ENCODE measurements around the gene MYBPC2.

MYBPC2 gene

GRCh38 chr19:50432221-50433028 lies at the start of gene MYBPC2:
Gene MYBPC2, plus strand, starts transcription at chr19:50432892. Its CDS starts 62 bp downstream, at chr19:50432954.
- TF ChIP-seq ARNTL (CRISPR knock-in tag; IDR thresholded peaks at IDR 0.05; ENCODE audit: borderline replicate concordance, low read depth) (no peak), RARB (CRISPR knock-in tag; IDR thresholded peaks at IDR 0.05) (no peak), BACH2 (CRISPR knock-in tag; IDR thresholded peaks at IDR 0.05; ENCODE audit: borderline replicate concordance) (no peak), ESRRG (CRISPR knock-in tag; IDR thresholded peaks at IDR 0.05) (no peak), ISL1 (CRISPR knock-in tag; IDR thresholded peaks at IDR 0.05) (no peak), PPARA (CRISPR knock-in tag; IDR thresholded peaks at IDR 0.05; ENCODE audit: borderline replicate concordance) (no peak), GLIS3 (CRISPR knock-in tag; IDR thresholded peaks at IDR 0.05) (no peak), ZFP30 (CRISPR knock-in tag; IDR thresholded peaks at IDR 0.05) (no peak), CSRNP3 (CRISPR knock-in tag; IDR thresholded peaks at IDR 0.05) (no peak)
- ATAC-seq = peak; percentile 21

- no peak for ATAC-seq
- no peak for TF ChIP-seq ARNTL (CRISPR knock-in tag; IDR thresholded peaks at IDR 0.05; ENCODE audit: borderline replicate concordance, low read depth)
Observed at GRCh38 chr19:50383001-50383851, 49.5 kb upstream of the MYBPC2 start.

- TF ChIP-seq OSR1 (CRISPR knock-in tag; IDR thresholded peaks at IDR 0.05) (no peak), ESRRG (CRISPR knock-in tag; IDR thresholded peaks at IDR 0.05) (no peak), PPARA (CRISPR knock-in tag; IDR thresholded peaks at IDR 0.05; ENCODE audit: borderline replicate concordance) (no peak), ZFP30 (CRISPR knock-in tag; IDR thresholded peaks at IDR 0.05) (no peak), CSRNP3 (CRISPR knock-in tag; IDR thresholded peaks at IDR 0.05) (peak; percentile 14; the same call in 1 of the 2 replicates), POU6F1 (CRISPR knock-in tag; IDR thresholded peaks at IDR 0.05; ENCODE audit: borderline replicate concordance, low read depth) (no peak), RARB (CRISPR knock-in tag; IDR thresholded peaks at IDR 0.05) (0 out of 2 replicates have a peak, but pooled peaks have one; percentile 26), ZC3H10 (CRISPR knock-in tag; IDR thresholded peaks at IDR 0.05) (peak; percentile 13; the same call in 1 of the 2 replicates), GLIS3 (CRISPR knock-in tag; IDR thresholded peaks at IDR 0.05) (peak; percentile 81; the same call in 1 of the 2 replicates), ZFP3 (CRISPR knock-in tag; IDR thresholded peaks at IDR 0.05) (no peak), ZNF565 (CRISPR knock-in tag; conservative IDR thresholded peaks at IDR 0.05; ENCODE audit: low read depth) (no peak), TCF4 (CRISPR knock-in tag; IDR thresholded peaks at IDR 0.05; ENCODE audit: borderline replicate concordance) (0 out of 2 replicates have a peak, but pooled peaks have one; percentile 18), TOX (CRISPR knock-in tag; IDR thresholded peaks at IDR 0.05; ENCODE audit: borderline replicate concordance) (peak; percentile 58; the same call in 1 of the 2 replicates), CSDC2 (CRISPR knock-in tag; IDR thresholded peaks at IDR 0.05) (no peak)
- ATAC-seq = peak; percentile 88
Observed at GRCh38 chr19:50383852-50384684, 48.6 kb upstream of the MYBPC2 start, which contains the start of gene POLD1. Gene POLD1, plus strand, starts transcription at chr19:50384347. Its CDS starts 14,505 bp downstream, at chr19:50398852.

DNA sequence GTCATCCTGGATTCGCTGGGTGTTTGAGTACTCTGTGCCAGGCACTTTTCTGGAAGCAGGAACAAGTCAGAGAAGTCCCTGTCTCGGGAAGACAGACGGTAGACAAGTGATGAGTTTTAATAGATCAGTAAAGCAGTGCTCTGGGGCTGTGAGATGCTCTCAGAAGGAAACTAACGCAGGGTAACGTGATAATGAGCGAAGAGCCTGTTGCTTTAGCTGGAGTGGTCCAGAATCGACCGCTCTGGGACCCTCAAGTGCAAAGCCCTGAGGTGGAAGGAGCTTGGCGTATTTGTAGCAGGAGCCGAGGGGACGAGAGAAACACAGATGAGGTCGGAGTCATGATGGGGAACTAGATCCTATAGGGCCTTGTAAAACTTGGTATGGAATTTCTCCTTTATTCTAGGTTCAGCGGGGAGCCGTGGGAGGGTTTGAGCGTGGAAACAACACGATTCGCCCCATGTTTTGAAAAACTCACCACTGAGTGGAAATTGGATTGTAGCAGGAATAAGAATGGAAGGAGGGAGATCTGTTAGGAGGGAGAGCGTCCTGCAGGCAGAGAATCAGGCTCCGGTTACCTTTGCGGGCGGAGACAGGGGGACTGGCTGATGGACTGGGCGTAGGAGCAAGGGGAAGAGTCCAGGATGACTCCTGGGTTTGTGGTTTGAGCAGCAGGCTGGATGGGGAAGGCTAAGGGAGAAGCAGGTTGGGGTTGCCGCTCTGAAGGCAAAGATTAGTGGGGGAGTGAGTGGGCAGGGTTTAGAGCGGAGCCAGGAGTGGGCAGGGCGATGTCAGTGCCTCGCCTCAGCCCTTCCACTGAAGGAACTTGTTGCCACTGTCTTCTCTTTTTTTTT lies 47.8 kb upstream of the MYBPC2 start:
- ATAC-seq = peak; percentile 11
- no peak for TF ChIP-seq ZNF565 (CRISPR knock-in tag; conservative IDR thresholded peaks at IDR 0.05; ENCODE audit: low read depth)
- no peak for TF ChIP-seq OSR1 (CRISPR knock-in tag; IDR thresholded peaks at IDR 0.05)
- TF ChIP-seq PATZ1 (CRISPR knock-in tag; IDR thresholded peaks at IDR 0.05; ENCODE audit: borderline replicate concordance) = no peak
- no peak for TF ChIP-seq ZC3H10 (CRISPR knock-in tag; IDR thresholded peaks at IDR 0.05)
- no peak for TF ChIP-seq GLIS3 (CRISPR knock-in tag; IDR thresholded peaks at IDR 0.05)
- no peak for TF ChIP-seq TSHZ2 (CRISPR knock-in tag; IDR thresholded peaks at IDR 0.05)
- no peak for TF ChIP-seq ARNTL (CRISPR knock-in tag; IDR thresholded peaks at IDR 0.05; ENCODE audit: borderline replicate concordance, low read depth)

Data from SK-N-SH treated with all-trans-retinoic acid at 6 μM for 48 hours (cell line).